HG03060 (cell line): Measurements from ENCODE around the gene RUFY3.
"Not testable (repeated sequence)": the region's sequence is repeated elsewhere in the genome, so short reads cannot be mapped to it uniquely, and the experiment has no call there.

Experiments used
- ATAC-seq: cut with Tn5 transposase; IDR thresholded peaks from one replicate; pipeline ENCODE4 v1.9.1; 2021; ENCODE audit warnings: low read depth, moderate number of reproducible peaks; ENCODE audit not compliant: unreplicated experiment

The RUFY3 gene

GRCh38 chr4:70768301-70768948, 46.7 kb downstream of the RUFY3 start:
- ATAC-seq: no peak

- not testable (repeated sequence) for ATAC-seq
These were observed 47.6 kb downstream of the RUFY3 start for GRCh38 chr4:70769396-70769795.

- no peak for ATAC-seq
These were observed 51.3 kb downstream of the RUFY3 start for GRCh38 chr4:70772929-70773555.

GRCh38 chr4:70778888-70779422, 57.2 kb downstream of the RUFY3 start:
- ATAC-seq: no peak

GRCh38 chr4:70783096-70783495, 61.3 kb downstream of the RUFY3 start:
- no peak for ATAC-seq

GRCh38 chr4:70787496-70787895, 65.7 kb downstream of the RUFY3 start:
- ATAC-seq: no peak

- ATAC-seq: no peak
These were observed 67.0 kb downstream of the RUFY3 start for GRCh38 chr4:70788733-70789132.

GRCh38 chr4:70793626-70794025, 71.9 kb downstream of the RUFY3 start:
- ATAC-seq: no peak

- ATAC-seq: no peak
These were observed 79.6 kb downstream of the RUFY3 start for GRCh38 chr4:70801265-70801809.

- no peak for ATAC-seq
These were observed 81.3 kb downstream of the RUFY3 start for GRCh38 chr4:70802928-70803580.

- no peak for ATAC-seq
These were observed 86.4 kb downstream of the RUFY3 start for GRCh38 chr4:70808151-70808550.

- no peak for ATAC-seq
These were observed 93.6 kb downstream of the RUFY3 start for GRCh38 chr4:70815370-70815769.

- ATAC-seq: no peak
These were observed 95.1 kb downstream of the RUFY3 start for GRCh38 chr4:70816894-70817293.

GRCh38 chr4:70818173-70818855, 96.5 kb downstream of the RUFY3 start:
- ATAC-seq: no peak

- ATAC-seq: no peak
These were observed 97.2 kb downstream of the RUFY3 start for GRCh38 chr4:70818921-70819320.

- no peak for ATAC-seq
These were observed 107.3 kb downstream of the RUFY3 start for GRCh38 chr4:70829015-70829414.

- no peak for ATAC-seq
These were observed 107.7 kb downstream of the RUFY3 start for GRCh38 chr4:70829492-70829891.

GRCh38 chr4:70830054-70830453, 108.3 kb downstream of the RUFY3 start:
- ATAC-seq: no peak

GRCh38 chr4:70831293-70831692, 109.5 kb downstream of the RUFY3 start:
- no peak for ATAC-seq

GRCh38 chr4:70833675-70834074, 111.9 kb downstream of the RUFY3 start:
- no peak for ATAC-seq

- no peak for ATAC-seq
These were observed 114.3 kb downstream of the RUFY3 start for GRCh38 chr4:70836081-70836480.
